Hindlimb muscle (tissue), 1 donor: ENCODE measurements around the gene ANKRD60. TPM values are rescaled to one million over a fixed set of nuclear protein-coding genes. Genes with fewer than 3 reads are reported as not detected.
A peak's percentile ranks its signal among the peaks of the same experiment; 100 is the strongest.

Experiments
- DNase-seq: peaks from one replicate; pipeline ENCODE4 v3.0.0-alpha.2; 2013
- polyA plus RNA-seq: library from polyadenylated mRNA; unstranded; fragments of 120-200 nt; gene quantifications from one replicate; pipeline ENCODE4 v1.2.1, GENCODE V29; 2013; ENCODE audit not compliant: insufficient read length

ANKRD60 gene
- polyA plus RNA-seq, 1 donor, result not detected

DNA sequence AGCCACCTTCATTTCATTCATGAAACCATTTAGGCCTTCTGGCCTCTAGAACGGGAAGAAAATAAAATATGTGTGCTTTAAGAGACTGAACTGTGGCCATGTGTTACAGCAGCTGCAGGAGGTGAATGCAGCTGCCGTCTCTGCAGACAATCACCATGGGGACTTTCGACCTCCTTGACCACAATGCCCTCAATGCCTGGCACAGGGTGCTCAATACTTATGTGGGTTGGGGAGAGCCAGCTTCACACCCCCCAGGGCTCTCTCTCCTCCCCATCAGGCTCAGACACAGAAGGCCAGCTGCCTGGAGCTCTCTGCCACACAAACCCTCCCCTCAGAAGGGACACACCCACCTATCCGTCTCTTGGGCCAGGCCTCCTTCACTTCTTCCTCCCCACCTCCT lies 43.5 kb downstream of the ANKRD60 start:
- no peak for DNase-seq

DNA sequence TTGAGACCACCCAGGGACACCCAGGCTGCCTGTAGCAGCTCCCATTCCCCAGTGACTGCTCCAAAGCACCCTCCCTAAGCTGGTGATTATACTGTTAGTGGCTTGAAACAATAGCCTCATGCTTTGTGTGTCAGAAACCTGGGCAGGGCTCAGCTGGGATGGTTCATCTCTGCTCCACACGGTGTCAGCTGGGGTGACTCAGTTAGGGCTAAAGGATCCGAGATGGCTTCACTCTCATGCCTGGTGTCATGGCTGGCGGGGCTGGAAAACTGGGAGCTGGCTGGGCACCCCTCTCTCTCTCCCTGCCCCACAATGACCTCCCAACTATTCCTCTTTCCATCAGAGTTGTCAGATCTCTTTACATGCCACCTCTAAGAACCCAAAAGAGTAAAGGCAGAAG lies 44.4 kb downstream of the ANKRD60 start:
- no peak for DNase-seq

DNA sequence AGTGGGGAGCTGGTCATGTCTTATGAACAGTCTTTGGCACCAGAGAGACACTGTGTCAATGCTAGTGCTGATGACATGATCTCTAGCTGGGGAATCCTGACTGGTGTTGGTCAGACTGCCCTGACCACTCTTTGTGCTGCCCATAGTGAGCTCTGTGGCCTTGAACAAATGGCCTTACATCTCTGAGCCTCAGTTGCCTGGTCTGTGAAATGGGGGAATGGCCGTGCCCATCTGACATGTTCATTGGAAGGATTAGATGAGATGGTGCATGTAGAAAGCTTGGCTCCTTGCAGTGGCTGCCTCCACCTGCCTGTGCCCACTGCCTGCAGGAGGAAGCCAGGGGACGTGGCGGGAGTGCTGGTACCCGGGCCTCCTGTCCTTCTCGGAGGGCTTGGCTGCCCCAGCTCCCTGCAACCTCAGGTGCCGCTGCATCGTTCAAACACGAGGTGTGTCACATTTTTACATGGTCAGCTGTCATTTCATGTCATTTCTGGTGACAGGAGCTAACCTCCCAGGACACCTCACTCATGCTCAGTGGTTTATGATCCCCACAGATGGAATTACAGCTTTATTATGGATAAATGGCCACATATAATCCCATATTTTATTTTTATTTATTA lies 45.8 kb downstream of the ANKRD60 start:
- no peak for DNase-seq

- DNase-seq, result peak; percentile 77
These were observed 48.9 kb downstream of the ANKRD60 start for GRCh38 chr20:58179432-58180099.

GRCh38 chr20:58179083-58179431 lies 49.4 kb downstream of the ANKRD60 start:
- no peak for DNase-seq

DNA sequence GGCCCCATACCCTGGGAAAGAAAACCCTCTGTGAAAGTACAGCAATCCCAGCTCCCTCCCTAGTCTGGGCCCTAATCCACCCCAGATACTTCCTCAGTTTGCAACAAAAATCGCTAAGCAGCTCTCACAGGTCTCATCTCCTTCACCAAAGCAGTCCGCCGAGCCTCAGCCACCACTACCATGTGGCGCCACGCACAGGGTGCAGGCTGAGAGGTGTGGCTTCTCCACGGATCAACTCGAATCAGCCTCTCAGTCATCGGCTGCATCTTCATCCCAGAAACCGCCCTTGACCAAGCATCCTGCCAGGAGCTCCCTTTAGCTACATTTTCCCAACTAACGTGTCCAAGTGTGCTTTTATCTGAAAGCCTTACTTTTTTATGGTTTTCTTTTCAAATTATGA lies 50.7 kb downstream of the ANKRD60 start:
- DNase-seq, result no peak

- DNase-seq, result no peak
These were observed 52.6 kb downstream of the ANKRD60 start for GRCh38 chr20:58175836-58176235.

- no peak for DNase-seq
These were observed 53.0 kb downstream of the ANKRD60 start for GRCh38 chr20:58175425-58175824.

DNA sequence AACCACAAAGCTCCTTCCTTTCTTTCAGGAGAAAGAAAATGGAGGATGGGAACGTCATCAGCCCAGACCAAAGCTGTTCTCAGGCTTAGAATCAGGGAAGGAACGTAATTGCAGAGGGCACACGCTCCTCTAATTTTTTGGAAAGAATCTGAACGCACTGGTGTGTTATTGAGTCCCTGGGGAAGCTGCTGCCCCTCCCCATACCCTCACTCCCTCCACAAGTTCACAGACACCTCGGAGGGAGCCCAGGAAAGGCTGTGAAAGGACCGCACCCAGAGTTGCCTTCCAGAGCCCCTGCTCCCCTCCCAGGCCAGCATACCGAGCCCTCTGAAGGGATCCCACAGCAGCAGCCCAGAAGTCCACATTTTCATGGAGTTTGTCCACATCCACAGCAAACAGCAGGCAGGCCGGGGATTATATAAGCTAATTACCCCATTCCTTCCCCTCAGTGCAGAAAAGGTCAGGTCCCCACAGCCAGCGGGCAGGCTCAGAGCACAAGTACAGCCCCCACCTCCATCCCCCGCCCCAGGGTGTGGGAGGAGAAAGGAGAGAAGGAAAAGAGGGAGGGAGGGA lies 53.7 kb downstream of the ANKRD60 start:
- peak; percentile 65 for DNase-seq

DNA sequence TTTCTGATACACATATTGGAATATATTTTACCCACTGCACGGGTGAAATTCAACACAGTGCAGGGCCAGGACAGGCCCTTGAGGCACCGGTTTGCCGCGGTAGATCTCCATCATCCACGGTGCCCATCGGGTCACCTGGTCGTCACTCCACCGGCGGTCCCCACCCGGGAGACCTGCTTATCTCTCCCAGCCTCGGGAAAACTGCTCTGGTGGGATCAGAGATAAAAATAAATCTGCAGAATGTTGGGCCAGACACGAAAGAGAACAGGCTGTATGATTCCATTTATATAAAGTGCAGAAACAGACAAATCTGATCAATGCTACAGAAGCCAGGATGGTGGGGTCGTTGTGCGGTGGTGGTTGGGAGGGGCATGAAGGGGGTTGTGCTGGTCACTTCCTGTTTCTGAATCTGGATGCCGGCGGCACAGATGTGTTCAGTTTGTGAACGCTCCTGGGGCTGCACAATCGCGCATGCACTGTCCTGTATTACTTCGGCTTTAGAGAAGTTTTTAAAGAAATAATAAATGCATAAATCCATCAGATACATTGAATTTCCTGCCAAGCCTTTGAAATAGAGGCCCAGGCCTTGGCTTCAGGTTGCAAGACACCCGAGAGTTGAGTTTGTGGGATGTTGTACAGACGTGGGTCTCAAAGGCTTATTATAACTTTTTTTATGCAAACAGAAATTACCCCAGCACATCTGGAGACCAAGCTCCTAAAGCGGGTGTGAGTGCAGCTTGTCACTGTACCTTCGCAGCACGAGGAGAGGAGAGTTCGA lies 54.3 kb downstream of the ANKRD60 start:
- DNase-seq, result peak; percentile 60

DNA sequence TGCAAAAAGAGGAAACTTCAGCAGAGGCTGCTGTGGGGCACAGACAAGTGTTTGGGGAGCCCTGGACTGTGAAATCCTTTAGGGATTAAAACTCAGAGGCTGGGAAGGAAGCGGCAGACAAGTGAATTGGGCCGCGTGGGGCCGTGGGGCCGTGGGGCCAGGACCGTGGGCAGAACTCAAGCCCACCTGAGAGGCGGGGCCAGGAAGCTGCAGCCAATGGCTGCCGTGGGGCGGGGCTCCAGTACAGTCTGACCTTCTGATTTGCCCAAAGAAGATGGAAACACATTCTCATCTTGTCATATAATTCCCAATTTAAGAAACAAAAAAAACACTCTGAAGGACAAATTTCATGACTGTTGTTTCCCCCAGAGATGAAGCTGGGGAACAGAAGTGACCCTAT lies 55.4 kb downstream of the ANKRD60 start:
- no peak for DNase-seq

GRCh38 chr20:58171796-58172425 lies 56.5 kb downstream of the ANKRD60 start:
- DNase-seq, result no peak

DNA sequence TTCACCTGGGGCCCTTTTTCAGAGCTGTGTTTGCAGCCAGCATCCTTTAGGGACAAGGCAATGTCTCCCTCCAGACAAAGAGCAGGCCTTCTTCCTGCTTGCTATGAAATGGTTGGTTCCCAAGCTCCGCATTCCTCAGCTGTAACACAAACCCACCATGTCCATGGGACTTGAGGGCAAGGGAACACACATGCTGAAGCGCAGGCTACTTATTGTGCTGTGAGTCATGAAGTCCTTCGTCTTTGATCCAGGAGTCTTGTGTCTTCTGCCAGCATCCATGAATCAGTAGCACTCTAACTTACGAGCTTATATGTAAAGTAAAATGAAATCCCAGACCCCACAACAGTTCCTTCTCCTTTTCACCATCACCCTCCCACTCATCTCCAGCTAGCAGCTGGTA lies 59.0 kb downstream of the ANKRD60 start:
- no peak for DNase-seq

- no peak for DNase-seq
These were observed 59.6 kb downstream of the ANKRD60 start for GRCh38 chr20:58168843-58169242.

DNA sequence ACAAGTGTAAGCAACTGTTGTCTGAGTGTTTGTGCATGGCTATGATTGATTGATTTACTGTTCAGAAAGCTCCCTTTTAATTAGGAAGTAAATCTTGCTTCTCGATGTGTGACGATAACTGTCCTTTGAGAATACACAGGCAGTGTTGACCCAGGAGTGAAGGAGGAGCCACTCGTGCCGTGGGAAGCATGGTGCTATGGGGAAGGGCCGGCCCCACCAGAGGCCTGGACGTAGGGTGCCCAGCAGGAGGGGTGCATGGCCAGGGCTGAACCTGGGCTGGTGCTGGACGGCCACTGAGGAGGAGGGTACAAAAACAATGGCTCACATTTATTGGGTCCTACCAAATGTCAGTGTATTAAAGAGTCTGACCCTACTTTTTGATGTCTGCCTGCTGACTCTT lies 60.7 kb downstream of the ANKRD60 start:
- no peak for DNase-seq

Other genes with a start within 250 kb of the ANKRD60 start
- gene RAB22A, start 81.1 kb upstream of the ANKRD60 start, polyA plus RNA-seq, result 13.5 TPM
- gene VAPB, start 160.6 kb upstream of the ANKRD60 start, polyA plus RNA-seq, result 54.2 TPM